Limb (tissue), 2 donors: ENCODE data around the gene KLRG1.

Source experiments
- DNase-seq, 2 donors: peaks; one replicate each; pipeline ENCODE4 v3.0.0-alpha.2; 2016; ENCODE audit errors: extremely low spot score in 2 of 2

The KLRG1 gene

GRCh38 chr12:9040484-9041186 lies 51.3 kb downstream of the KLRG1 start:
- no peak for DNase-seq

GRCh38 chr12:9041321-9041720 lies 52.0 kb downstream of the KLRG1 start:
- DNase-seq: no peak

- DNase-seq: no peak
These were observed 54.4 kb downstream of the KLRG1 start for GRCh38 chr12:9043766-9044165.

GRCh38 chr12:9047105-9047504 lies 57.8 kb downstream of the KLRG1 start:
- no peak for DNase-seq

- DNase-seq: no peak
These were observed 59.6 kb downstream of the KLRG1 start for GRCh38 chr12:9048930-9049329.

- DNase-seq: peak in 1 of 2 donors; percentile 51
These were observed 60.3 kb downstream of the KLRG1 start for GRCh38 chr12:9049520-9050133.

- DNase-seq: no peak
These were observed 61.3 kb downstream of the KLRG1 start for GRCh38 chr12:9050521-9051157.

- DNase-seq: no peak
These were observed 61.8 kb downstream of the KLRG1 start for GRCh38 chr12:9051158-9051550.

GRCh38 chr12:9052610-9053009 lies 63.3 kb downstream of the KLRG1 start:
- DNase-seq: peak in 1 of 2 donors; percentile 32
